DMS153 (cell line): ENCODE results near the gene MROH9.

ENCODE experiments used
- DNase-seq: peaks from one replicate; lab custom pipeline; 2025; lab: John Stamatoyannopoulos, UW

The MROH9 gene

DNA sequence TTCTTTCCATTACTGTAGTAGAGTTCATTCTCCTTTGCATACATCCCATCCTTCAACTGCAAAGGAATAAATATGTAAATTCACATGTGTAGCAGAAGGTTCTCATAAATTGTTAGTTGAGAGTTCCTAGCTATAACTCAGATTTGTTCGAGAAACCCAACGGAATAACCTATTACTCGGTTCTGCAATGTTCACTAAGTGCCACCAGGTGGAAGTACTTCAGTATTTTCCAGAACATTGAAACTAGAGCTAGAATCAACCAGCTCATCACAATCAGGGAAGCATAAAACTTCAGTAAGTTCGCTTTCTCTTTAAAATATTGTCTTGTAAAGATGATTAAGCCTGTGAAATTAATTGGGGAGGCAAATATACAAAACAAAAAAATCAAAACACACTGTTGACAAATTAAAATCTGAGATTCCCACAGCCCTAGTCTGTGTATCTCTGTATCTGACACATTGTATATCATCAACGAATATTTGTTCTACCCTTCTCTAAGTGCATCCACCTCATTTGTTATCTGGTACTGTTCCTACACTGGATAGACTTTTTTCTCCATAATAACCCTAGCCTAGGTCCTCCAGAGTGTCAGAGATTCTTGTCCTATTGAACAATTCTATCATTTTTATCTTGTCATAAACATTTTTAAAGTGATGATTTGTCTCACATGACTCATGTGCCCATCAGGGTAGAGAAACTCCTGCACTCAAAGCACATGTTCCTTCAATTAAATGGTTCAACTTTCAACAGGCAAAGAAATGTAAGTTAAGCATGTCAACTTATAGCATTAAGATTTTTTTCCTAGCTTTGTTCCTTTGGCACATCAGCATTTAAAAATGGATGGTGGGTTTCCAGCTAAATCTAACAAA lies 31.9 kb downstream of the MROH9 start:
- DNase-seq, result no peak

DNA sequence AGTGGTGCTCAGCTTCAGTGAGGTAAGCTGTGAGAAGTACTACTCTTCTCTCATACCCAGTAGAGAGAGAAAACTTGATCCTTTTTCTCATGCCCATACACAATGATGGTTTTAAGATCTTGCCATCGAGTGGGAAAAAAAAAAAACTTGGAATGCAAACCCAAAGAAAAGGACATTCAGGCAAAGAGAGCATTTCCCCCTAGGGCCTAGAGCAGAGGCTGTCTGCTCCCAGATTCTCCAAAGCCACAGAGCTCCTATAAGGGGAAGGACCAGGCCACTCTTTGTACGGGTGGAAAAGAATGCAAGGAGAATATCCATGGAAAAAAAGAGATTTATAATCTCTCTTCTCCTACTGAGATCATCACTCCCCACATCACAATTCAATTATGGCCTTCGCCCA lies 34.9 kb downstream of the MROH9 start:
- no peak for DNase-seq

DNA sequence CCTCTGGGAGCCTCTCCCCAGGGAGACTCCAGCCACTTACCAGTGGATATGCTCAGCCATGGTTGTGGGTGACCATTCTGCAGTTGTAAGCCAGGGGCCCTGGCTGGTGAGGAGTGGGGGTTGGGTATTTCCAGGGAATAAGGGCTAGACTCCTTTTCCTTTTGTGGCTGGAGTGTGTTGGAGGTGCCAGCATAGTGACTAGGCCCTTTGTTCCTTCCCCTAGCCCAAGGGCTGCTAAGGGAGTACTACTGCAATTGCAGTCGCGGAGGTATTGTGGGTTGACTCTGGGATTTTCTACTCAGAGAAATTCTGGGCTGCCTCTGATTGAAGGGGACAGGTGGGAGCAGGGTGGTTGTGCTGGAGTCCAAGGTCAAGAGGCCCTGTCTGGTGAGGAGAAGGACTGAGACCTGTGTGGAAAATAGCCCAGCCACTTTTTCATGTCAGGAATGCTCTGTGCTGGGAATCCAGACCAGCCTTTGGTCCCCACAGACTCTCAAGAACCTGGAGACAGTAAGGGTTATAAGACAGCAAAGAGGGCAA lies 43.1 kb downstream of the MROH9 start:
- no peak for DNase-seq

DNA sequence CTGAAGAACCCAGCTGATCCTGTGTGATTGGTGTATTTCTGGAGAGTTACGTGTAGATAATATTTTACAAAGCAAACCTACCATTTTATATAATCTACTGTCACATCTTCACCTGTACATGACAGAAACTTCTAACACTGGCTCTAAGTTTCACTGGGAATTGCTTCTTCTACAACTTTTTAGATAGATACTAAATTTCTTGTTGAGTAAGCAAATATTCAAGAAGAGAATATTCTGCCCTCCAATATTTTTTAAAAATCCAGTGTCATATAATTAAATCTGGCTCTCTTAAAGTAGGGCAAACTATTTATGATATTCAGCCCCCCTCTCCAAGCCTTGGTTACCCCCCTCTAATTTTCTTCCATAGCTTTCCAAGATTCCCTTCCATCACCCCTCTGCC lies 50.1 kb downstream of the MROH9 start:
- no peak for DNase-seq

DNA sequence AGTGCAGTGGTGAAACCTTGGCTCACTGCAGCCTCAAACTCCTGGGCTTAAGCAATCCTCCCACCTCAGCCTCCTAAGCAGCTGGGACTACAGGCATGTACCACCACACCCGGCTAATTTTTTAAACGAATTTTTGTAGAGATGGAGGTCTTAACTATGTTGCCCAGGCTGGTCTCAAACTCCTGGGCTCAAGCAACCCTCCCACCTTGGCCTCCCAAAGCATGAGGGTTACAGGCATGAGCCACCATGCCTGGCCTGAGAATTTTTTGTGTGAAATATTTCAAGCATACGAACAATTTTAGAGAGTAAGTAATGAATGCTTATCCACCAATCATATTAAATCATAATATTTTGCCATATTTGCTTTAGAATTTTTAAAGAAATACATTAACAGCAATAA lies 51.6 kb downstream of the MROH9 start:
- DNase-seq, result no peak

DNA sequence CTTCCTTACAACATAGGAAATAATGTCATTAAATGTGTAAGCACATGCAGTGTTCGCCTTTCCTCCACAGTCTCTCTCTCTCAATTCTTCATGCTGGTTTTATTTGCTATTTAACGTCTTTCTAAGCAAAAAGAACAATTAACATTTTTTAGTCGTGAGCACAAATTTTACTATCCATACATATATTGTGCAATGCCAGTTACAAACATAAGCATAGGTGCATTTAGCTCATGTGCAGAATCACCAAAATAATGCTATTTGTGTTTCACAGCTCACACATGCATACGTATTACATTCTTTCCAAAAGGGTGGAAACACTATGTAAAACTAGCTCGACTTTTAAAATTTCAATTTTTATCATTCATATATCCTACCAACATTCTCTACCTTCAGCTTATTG lies 52.1 kb downstream of the MROH9 start:
- DNase-seq, result no peak

DNA sequence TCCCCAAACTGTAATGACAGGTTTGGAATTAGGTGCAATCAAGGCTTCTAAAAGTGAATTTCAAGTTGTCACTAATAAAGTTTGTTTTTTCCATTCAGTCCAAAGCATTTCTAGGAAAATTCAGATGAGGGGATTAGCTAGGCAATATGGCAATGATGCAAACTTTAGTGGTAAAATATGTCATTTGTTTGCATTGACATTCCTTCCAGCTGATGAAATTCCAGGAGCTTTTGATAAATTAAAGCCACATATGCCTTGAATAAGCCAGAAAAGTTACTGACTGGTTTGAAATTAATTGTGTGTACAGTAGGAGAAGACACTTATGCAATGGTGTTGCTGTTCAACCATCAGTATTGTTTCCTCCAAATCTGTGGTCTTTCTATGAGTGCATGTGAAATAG lies 57.8 kb downstream of the MROH9 start:
- no peak for DNase-seq

DNA sequence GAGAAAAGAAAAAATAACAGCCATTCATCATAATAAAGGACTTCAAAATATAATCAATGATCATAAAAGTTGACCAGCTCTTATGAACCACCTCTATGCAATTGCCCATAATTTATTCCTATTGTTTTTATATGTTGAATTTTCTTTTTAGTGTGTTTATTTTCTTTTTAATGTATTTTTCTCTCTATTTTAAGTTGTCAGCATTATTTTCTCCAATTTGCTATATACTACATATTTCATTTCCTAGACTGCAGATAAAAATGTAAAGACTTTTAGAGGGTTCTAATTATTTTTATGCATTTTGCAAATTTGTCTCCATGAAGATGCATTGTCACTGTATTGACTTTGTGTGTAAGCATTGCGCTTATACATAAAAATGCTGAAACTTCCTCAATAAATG lies 58.4 kb downstream of the MROH9 start:
- no peak for DNase-seq

DNA sequence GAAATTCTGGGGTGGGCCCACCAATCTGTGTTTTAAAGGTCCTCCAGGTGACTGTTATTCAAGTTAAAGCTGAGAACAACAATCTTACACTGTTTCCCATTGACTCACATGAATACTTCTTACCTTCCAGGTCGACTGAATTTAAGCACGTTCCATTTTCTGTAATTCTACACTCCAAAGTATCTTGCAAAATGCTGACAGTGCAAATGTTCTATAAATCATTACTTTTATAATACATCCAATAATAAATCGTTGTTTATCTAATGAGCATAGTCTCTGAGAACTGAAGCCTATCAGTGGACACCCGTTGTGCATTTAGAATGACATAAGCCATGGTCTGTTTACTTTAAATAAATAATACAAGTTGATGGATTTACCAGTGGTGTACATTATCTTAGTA lies 79.5 kb downstream of the MROH9 start:
- no peak for DNase-seq

DNA sequence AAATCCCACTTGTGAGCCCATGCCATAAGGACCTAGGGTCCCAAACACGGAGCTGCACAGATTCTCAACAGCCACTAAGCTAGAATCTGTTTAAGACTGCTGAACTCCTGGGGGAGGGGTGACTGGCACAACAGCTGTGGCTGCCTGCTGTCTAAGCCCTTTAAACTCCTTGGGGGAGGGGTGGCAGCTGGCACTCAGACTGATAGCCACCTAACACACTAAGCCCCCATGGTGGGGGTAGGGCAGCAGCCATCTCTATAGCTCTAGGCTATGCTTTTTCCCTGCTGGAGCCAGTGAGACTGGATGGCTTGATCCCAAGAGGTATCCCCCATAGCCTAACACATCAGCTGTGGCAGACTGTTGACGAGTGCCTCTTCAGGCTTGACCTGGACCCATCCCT lies 82.1 kb downstream of the MROH9 start:
- no peak for DNase-seq

DNA sequence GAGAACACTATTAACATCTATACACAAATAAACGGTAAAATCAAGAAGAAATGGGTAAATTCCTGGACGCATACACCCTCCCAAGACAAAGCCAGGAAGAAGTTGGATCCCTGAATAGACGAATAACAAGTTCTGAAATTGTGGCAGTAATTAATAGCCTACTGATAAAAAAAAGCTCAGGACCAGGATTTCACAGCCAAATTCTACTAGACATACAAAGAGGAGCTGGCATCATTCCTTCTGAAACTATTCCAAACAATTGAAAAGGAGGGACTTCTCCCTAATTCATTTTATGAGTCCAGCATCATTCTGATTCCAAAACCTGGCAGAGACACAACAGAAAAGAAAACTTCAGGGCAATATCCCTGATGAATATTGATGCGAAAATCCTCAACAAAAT lies 84.6 kb downstream of the MROH9 start:
- no peak for DNase-seq

DNA sequence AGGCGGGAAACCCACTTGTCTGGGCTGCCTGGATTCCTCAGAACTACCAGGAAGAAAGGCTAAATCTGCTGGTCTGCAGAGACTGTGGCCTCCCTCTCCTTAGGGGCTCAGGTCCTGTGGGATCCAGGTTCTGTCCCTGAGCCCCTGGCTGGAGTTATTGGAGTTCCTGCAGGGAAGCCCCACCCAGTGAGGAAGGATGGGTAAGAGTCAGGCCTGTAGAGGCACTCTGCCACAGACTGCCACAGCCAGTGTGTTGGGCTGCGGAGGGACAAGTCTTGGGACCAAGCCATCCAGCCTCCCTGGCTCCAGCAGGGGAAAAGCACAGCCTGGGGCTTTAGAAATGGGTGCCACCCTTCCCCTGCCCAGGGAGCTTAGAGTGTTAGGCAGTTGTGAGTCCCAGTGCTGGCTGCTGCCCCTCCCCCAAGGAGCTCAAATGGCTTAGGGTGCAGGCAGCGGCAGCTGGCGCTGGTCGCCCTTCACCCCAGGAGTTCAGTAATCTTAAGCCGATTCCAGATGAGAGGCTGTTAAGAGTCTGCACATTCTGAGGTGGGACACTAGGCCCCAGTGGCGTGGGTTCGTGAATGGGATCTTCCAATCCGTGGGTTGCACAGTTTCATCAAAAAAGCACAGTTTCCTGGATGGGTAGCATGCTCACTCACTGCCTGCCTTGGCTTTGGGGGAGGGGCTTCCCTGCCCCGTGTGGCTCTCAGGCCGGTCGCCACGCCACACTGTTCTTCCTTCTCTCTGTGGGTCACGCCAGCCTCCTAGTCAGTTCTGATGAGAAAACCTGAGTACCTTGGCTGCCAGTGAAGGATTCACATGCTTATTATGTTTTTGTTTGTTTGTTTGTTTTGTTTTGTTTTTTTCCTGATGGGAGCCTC lies 97.7 kb downstream of the MROH9 start:
- no peak for DNase-seq

DNA sequence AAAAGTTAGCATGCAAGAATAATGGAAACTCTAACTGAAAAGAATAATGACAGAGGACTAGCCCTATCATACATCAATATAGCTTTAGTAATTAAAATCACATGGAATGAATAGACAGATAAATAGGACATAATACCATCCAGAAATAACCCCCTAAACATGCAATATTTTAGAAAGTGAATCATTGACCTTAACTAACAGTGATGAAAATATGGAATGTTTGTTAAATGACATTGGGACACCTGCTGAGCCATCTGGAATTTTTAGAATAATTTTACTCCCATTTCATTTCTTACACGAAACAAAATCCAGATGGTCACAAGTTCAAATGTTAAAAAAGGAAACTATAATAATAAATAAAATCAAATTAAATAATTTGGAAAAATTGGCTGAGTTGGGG lies 102.3 kb downstream of the MROH9 start:
- no peak for DNase-seq

DNA sequence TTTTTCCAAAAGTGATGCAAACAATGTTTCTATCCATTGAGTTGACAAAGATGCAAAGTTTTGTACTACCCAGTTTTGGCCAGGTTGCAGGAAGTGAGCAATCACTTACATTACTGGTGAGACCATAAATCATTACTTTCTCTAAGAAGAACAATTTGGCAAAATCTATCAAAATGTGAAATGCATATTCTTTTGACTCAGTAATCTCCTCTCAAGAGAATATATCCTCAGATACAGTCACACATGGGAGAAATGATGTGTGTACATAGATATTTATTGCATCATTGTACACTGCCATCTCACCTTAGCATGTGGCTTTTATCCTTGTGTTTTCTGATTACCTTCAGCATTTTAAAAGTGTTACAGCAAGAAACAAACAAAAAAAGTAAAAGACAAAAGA lies 103.0 kb downstream of the MROH9 start:
- DNase-seq, result no peak

DNA sequence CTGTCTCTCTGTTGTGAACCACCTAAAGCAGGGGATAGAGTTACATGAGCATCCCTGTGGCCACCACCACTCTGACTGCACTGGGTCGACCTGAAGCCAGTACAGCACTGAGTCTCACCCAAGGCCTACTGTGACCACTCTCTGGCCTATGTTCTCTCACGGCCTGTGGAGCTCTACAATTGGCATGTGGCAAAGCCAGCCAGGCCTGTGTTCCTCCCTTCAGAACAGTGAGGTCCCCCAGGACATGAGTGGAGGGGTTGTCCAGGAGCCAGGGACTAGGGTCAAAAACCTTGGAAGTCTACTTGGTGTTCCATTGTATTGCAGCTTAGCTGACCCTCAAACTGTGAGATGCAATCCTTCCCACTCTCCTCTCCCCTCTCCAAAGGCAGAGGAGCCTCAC lies 112.7 kb downstream of the MROH9 start:
- DNase-seq, result no peak

DNA sequence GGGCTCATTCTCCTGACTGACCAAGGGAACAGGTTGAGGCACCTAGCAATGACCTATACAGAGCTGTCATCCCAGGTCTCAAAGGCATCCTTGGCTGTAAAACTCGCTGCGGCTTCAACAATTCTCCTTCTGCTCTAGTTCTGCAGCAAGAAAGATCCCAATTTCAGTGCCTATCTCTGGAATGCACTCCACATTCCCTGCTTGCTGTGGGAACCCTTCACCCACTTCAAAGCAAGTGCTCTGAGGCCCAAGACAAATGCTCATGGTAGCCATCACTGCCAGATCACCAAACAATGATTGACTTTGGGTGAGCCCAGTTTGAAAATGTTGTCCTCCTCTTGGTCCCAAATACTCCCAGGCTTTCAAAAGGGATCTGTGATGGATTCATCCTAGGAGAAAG lies 117.6 kb downstream of the MROH9 start:
- no peak for DNase-seq

DNA sequence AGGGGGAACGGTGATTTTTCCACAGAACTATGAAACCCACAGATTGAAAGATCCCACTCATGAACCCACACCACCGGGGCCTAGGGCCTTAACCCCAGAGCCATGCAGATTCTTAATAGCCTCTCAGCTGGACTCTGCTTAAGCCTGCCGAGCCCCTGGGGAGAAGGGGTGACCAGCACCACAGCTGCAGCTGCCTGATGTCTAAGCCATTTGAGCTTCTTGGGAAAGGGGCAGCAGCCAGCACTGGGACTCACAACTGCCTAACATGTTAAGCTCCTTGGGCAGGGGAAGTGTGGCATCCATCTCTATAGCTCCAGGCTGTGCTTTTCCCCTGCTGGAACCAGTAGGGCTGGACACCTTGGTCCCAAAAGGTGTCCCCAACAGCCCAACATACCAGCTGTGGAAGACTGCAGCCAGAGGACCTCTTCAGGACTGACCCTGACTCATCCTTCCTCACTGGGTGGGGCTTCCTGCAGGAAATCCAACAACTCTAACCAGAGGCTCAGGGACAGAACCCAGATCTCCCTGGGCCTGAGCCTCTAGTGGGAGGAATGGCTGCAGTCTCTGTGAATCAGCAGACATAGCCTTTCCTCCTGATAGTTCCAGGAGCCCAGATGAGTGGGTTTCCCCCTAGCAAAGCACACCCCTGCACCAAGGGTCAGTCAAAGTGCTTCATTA lies 120.8 kb downstream of the MROH9 start:
- no peak for DNase-seq

DNA sequence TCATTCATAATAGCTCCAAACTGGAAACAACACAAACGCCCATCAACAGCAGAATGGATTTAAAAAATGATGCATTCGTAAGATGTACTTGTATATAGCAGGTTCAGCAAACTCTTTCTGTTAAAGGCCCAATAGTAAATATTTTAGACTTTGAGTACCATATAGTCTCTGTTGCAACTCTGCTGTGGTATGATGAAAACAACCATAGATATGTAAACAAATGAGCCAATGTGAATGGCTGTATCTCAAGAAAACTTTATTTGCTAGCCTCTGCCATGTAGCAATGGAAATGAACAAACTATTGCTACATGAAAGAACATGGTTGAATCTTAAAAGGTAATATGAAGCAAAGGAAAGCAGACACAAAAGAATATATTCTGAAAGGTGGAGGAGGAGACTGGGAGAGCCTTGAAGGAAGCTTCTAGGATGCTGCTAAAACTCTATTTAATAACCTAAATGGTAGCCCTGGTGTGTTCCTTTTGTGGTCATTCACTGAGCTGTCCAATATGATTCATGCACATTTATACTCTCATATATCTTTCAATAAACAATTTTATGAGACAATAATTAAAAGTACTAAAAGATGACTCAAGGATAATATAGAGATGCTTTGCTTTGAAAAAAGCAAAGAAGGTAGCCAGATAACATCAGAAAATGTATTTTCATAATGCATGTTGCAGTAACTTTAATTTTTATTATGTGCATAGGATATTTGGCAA lies 126.2 kb downstream of the MROH9 start:
- no peak for DNase-seq

DNA sequence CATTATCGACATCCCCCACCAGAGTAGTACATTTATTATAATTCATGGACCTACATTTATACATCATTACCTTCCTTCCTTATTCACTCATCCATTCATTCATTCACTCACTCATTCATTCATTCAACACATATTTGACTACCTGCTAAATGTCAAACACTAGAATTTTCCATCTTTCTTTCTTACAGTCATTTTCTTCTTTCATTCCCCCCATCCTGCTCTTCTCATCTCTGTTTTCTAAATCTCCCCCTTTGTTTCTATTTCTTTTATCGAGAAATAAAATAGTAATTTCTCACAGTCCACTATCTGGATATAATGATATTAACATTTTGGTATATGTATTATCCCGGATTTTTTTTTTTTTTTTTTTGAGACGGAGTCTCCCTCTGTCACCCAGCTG lies 127.6 kb downstream of the MROH9 start:
- DNase-seq, result no peak

DNA sequence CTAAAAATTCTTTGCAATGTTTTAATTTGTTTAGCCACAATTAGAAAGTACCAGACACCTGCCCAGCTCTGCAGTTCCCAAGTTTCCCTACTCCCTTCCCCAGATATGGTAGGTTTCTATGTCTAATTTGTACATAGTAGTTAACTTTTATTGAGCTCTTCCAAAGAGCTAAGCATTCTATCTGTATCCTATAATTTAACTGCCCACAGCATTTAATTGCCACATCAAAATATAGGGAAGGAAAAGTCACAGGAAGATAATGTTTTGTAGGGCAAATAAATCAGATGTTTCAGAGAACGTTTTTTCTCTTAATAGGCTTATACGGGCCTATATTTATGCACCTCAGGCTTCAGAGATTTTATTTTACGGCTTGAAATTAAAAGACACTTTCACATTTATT lies 139.7 kb downstream of the MROH9 start:
- no peak for DNase-seq

DNA sequence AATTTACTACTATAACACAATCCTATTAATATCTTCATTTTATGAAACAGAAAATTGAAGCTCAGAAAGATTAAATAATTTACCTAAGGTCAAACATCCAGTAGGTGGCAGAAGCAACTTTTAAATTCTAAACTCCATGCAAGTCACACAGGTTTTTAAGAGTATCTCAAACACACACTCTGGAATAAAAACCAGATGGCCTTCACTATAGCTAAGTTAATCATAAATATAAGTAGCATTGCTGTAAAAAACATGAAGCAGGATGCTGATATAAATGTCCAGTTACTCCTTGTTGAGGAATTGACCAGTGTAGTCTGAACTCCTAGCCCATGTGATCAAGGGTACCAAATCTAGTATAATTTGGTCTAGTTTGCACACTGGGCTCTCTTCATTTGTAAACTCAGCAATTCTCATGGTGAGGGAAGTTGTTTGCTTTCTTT lies 146.0 kb downstream of the MROH9 start:
- DNase-seq, result peak; percentile 14

DNA sequence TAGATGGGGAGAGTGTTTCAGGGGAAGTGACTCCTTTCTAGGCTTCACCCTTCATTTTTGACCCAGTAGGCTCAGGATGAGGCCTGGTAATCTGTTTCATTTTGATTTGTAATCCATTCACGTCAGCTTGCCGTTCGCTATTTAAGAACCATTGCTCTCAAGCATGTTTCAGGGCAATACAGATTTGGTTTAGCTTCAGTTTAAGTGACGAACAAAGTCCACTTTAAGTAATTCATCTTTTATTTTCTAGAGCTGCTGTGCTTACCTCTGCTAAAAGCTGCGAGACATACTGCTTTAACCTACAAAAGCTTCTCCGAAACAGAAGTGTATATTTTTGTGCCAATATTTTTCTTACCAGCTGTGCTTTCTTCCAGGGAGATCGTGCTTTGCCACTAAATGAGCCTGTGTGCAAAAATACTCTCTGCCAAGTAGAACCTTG lies 146.4 kb downstream of the MROH9 start:
- no peak for DNase-seq
